ENCODE data around the gene GABRD. TPM values are rescaled to one million over a fixed set of nuclear protein-coding genes. Genes with fewer than 3 reads are reported as not detected.

GABRD gene
- total RNA-seq, 1 experiment from 2014 or later, result 1.7 TPM

GRCh38 chr1:1994536-1994935, 24.6 kb upstream of the GABRD start:
- Mint-ChIP-seq H3K27ac (no peak overlapping the region), H3K4me3 (no peak overlapping the region), H3K9me3 (no peaks in the 10 kb centered on the region), H3K27me3 (ENCODE audit: low read depth) (no peaks in the 10 kb centered on the region), H3K4me1 (peaks cover 3% of the 10 kb centered on the region; the same call in 1 of the 2 replicates), H3K36me3 (no peaks in the 10 kb centered on the region)
- CTCF ChIA-PET, result interaction anchor here (0.6 to 2.3 kb wide), 6 partner anchors 9 to 86 kb away, joined by 3 to 9 read pairs (median 3); partner anchors contain the start of gene CFAP74
- DNase-seq (ENCODE audit: low spot score), result no peak
- POLR2A ChIA-PET, result no interaction called here
- TF ChIP-seq USF1 (CRISPR knock-in tag; IDR thresholded peaks at IDR 0.05) (no peak), OVOL2 (CRISPR knock-in tag; IDR thresholded peaks at IDR 0.05; ENCODE audit: borderline replicate concordance) (no peak), E2F1 (CRISPR knock-in tag; IDR thresholded peaks at IDR 0.05) (no peak), JUN (CRISPR knock-in tag; IDR thresholded peaks at IDR 0.05) (no peak), NR3C1 (CRISPR knock-in tag; conservative IDR thresholded peaks at IDR 0.05; ENCODE audit: low read depth) (no peak), CBFB (CRISPR knock-in tag; IDR thresholded peaks at IDR 0.05; ENCODE audit: low read depth) (no peak), CREB1 (CRISPR knock-in tag; IDR thresholded peaks at IDR 0.05) (no peak), ZNF532 (CRISPR knock-in tag; IDR thresholded peaks at IDR 0.05; ENCODE audit: borderline replicate concordance) (no peak), SOX15 (CRISPR knock-in tag; IDR thresholded peaks at IDR 0.05) (no peak), ZNF219 (CRISPR knock-in tag; IDR thresholded peaks at IDR 0.05; ENCODE audit: borderline replicate concordance) (no peak), NFE2L1 (CRISPR knock-in tag; IDR thresholded peaks at IDR 0.05) (no peak), GRHL2 (CRISPR knock-in tag; IDR thresholded peaks at IDR 0.05; ENCODE audit: insufficient replicate concordance, severe bottlenecking) (no peak), NR2C2 (CRISPR knock-in tag; IDR thresholded peaks at IDR 0.05) (no peak), GABPB1 (CRISPR knock-in tag; IDR thresholded peaks at IDR 0.05) (no peak), MXD4 (CRISPR knock-in tag; IDR thresholded peaks at IDR 0.05; ENCODE audit: borderline replicate concordance) (no peak), ESRRA (CRISPR knock-in tag; IDR thresholded peaks at IDR 0.05; ENCODE audit: borderline replicate concordance) (no peak), AFF4 (CRISPR knock-in tag; IDR thresholded peaks at IDR 0.05; ENCODE audit: borderline replicate concordance) (no peak), ZNF416 (CRISPR knock-in tag; IDR thresholded peaks at IDR 0.05) (no peak), IRF2 (CRISPR knock-in tag; IDR thresholded peaks at IDR 0.05; ENCODE audit: borderline replicate concordance, low read depth) (no peak)
- ATAC-seq, result no peak
